Astrocyte of the spinal cord (primary cell): ENCODE measurements around the gene CALHM6.

Experiments
- DNase-seq: peaks from one replicate; pipeline ENCODE4 v3.0.0; 2011; ENCODE audit warnings: low read depth, low spot score
- H3K4me3 ChIP-seq: 2 replicates; pipeline ENCODE4 v1.5.1; 2011; ENCODE audit warnings: low read depth, mild to moderate bottlenecking, low read length, moderate library complexity
- CTCF ChIP-seq: IDR thresholded peaks from 2 replicates; pipeline ENCODE4 v1.5.1; 2012; ENCODE audit warnings: low read depth, mild to moderate bottlenecking, low read length, inconsistent platforms
- in situ Hi-C: cut with HindIII; loops from 2 replicates; pipeline ENCODE4 v1.10.0; 2017; ENCODE audit warnings: low sequenced_read_pairs

Gene CALHM6

DNA sequence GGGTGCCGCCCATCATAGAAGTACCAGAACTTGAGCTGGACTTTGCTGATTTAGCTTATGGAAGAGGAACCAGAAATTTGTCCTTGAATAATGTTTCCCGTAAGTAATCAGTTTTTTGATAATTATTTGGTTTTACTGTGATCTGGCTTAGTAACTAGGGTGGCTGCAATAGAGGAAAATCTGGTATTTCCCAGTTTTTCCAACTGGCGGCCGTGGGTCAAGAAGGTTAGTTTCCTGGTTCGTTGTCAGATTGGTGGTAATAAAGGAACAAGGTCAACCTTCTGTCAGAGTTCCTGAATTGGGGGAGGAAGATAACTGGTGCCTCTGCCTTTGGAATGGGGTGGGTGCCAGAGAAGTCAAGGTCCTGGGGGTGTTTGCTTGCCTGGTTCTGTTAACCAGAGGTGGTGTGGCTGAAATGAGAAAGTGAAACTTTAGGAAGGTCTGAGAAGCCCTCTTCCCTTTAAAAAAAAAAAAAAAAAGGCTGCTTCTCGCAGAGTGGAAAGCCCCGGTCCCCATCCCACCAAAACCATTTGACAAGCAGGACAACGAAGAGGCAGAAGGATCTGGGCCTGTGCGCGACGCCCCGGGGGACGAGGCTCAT is at the start of gene CALHM6:
CALHM6 (plus strand) TSS at position 45 of the 601 bp plus-strand sequence; CDS start at position 600, 555 bp downstream.
- no peak for TF ChIP-seq CTCF
- peak within 1 kb of the TSS; percentile 24 for H3K4me3 ChIP-seq
- no peak for DNase-seq
- in situ Hi-C loops, result no loop called here

- H3K4me3 ChIP-seq, result no peak overlapping the region
- in situ Hi-C loops, result no loop called here
- DNase-seq, result no peak
- TF ChIP-seq CTCF, result no peak
Measured at GRCh38 chr6:116412270-116412669, 48.9 kb upstream of the CALHM6 start.

- no peak for TF ChIP-seq CTCF
- in situ Hi-C loops, result no loop called here
- no peak for DNase-seq
- H3K4me3 ChIP-seq, result no peak overlapping the region
Measured at GRCh38 chr6:116413357-116413756, 47.8 kb upstream of the CALHM6 start.

DNA sequence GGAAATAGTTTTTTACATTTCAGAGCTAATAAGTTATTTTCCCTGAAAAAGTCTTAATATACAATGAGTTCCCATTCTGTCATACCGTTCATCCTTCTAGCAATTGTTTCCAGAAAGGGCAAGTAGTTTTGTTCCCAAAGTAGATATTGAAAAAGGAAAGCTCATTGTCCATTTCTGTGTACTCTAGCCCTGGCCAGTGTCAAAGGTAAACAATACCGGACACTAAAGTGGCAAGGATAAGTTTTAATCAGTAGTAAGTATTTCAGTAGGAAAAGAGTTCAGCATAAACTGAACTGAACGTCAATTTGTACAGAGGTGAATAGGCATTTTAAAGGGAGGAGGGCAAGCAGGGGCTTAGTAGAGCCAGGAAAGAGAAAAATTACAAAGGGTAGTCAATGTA is 43.5 kb upstream of the CALHM6 start:
- DNase-seq, result no peak
- in situ Hi-C loops, result no loop called here
- TF ChIP-seq CTCF, result no peak
- no peak overlapping the region for H3K4me3 ChIP-seq

GRCh38 chr6:116419069-116419786 is 41.9 kb upstream of the CALHM6 start:
- H3K4me3 ChIP-seq, result no peak overlapping the region
- in situ Hi-C loops, result no loop called here
- no peak for TF ChIP-seq CTCF
- DNase-seq, result no peak

DNA sequence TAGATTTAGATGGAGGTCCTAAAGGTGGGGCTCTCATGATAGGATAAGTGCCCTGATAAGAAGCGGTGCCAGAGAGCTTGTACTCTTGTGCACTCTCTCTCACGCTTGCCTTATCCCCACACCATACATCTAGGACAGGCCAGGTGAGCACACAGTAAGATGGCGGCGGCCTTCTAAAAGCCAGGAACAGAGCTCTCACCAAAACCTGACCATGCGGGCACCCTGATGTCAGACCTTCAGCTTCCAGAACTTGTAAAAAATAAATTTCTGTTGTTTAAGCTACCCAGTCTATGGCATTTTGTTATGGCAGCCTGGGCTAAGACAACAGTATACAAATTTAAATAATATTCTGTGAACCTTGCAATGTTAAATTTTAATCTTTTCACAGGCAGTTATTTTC is 40.8 kb upstream of the CALHM6 start:
- DNase-seq, result no peak
- TF ChIP-seq CTCF, result no peak
- in situ Hi-C loops, result no loop called here
- no peak overlapping the region for H3K4me3 ChIP-seq
